Mesothelial cell of epicardium (in vitro differentiated cells): ENCODE data around the gene ASTN1. TPM values are rescaled to one million over a fixed set of nuclear protein-coding genes. Genes with fewer than 3 reads are reported as not detected.

Experiments
- DNase-seq, 2 experiments: peaks; one replicate each; pipeline ENCODE4 v3.0.0; 2021; ENCODE audit warnings: low spot score in 2 of 2; ENCODE audit not compliant: unreplicated experiment in 2 of 2
- H3K27ac Mint-ChIP-seq: 2 replicates; pipeline ENCODE4 v1.8.0; 2021; ENCODE audit warnings: mixed read lengths
- H3K27me3 Mint-ChIP-seq: 2 replicates; pipeline ENCODE4 v1.8.0; 2021; ENCODE audit warnings: low read depth, mixed read lengths
- H3K36me3 Mint-ChIP-seq: 2 replicates; pipeline ENCODE4 v1.8.0; 2021; ENCODE audit warnings: mixed read lengths
- H3K4me1 Mint-ChIP-seq: 2 replicates; pipeline ENCODE4 v1.8.0; 2021; ENCODE audit warnings: mixed read lengths
- H3K4me3 Mint-ChIP-seq: 2 replicates; pipeline ENCODE4 v1.8.0; 2021; ENCODE audit warnings: mild to moderate bottlenecking, moderate library complexity, mixed read lengths
- H3K9me3 Mint-ChIP-seq: 2 replicates; pipeline ENCODE4 v1.8.0; 2021; ENCODE audit warnings: mixed read lengths
- CTCF ChIP-seq: fragments of 200-600 bp; sonication (generic); IDR thresholded peaks from one replicate; pipeline ENCODE4 v1.5.0; 2021; ENCODE audit warnings: antibody characterized with exemption; ENCODE audit not compliant: unreplicated experiment
- total RNA-seq: library from RNA; stranded (reverse); gene quantifications from 3 replicates; pipeline ENCODE4 v1.2.1, GENCODE V29; 2021

ASTN1 gene
- total RNA-seq, 1 donor from 2014 or later = 4.0 TPM

DNA sequence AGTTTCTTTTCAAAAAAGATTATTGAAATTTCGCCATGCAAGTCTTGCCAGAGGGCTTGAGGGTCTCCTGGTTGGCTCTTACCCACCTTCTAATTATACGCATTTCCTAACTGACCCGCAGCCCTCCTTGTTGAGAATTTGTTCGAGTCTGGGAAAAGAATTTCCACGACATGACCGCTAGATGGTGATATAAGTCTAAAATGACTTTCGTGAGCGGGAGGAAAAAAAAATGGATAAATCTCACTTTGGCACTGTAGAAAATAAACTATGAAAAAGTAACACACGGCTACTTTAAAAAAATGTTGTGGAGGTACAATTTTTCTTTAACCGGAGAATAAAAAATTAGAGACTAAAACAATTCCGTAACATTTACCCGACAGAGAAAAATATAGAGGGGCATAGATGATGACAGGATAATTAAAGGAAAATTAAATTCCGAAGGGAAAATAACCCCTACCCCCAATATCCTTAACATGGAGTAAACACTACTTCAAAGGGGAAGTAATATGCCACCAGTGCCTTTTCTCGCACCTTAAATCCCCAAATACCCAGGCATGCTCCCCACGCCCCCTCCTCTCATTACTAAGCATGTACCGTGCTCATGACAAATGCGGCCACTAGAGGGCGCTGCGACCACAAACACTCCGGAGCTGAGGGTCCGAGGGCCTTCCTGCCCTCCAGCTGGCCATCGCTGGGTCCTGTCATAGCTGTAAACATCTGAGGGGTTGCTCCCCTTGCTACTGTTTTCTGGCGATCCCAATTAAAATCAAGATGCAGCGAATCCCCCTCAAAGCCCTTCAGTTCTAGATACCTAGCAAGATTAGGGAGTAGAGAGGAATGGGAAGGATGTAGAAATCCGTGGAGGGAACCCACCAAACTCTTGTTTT, 266.9 kb downstream of the ASTN1 start:
- Mint-ChIP-seq H3K27ac (peak overlapping the region; percentile 63), H3K9me3 (no peaks in the 10 kb centered on the region)

DNA sequence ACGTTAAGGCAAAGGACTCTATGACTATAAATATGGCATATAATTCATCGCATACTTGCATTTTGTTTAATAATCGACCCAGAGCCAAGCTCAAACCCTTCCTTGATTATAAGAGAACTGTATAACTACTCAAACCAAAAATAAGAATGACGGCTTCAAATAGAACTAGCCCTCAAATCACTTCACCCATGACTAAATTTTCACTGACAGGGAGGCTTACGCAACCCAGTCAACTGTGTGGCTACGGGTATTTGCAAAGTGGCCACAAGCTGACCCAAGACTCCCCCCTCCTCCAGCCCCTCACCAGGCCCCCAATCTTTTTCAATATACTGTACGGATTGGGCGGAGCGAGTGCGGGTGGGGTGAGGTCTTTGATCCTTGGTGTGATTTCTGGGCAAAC, 268.3 kb downstream of the ASTN1 start:
- H3K27ac Mint-ChIP-seq = no peak overlapping the region
- TF ChIP-seq CTCF = no peak
- H3K9me3 Mint-ChIP-seq = no peaks in the 10 kb centered on the region
- no peak overlapping the region for H3K4me3 Mint-ChIP-seq
- no peaks in the 10 kb centered on the region for H3K36me3 Mint-ChIP-seq
- H3K4me1 Mint-ChIP-seq = peaks cover 4% of the 10 kb centered on the region
- no peak for DNase-seq
- peaks cover 74% of the 10 kb centered on the region for H3K27me3 Mint-ChIP-seq

More for the DNA sequence above, 266.9 kb downstream of the ASTN1 start:
- TF ChIP-seq CTCF = peak; percentile 96
- Mint-ChIP-seq H3K36me3 (no peaks in the 10 kb centered on the region), H3K4me3 (peak overlapping the region; percentile 78), H3K4me1 (peaks cover 4% of the 10 kb centered on the region), H3K27me3 (peaks cover 77% of the 10 kb centered on the region)
- DNase-seq = peak; percentile 65 to 85

- H3K27me3 Mint-ChIP-seq = peaks cover 62% of the 10 kb centered on the region
- H3K36me3 Mint-ChIP-seq = no peaks in the 10 kb centered on the region
- no peak for DNase-seq
- H3K4me1 Mint-ChIP-seq = peaks cover 4% of the 10 kb centered on the region
- H3K27ac Mint-ChIP-seq = no peak overlapping the region
- TF ChIP-seq CTCF = no peak
- H3K4me3 Mint-ChIP-seq = no peak overlapping the region
- no peaks in the 10 kb centered on the region for H3K9me3 Mint-ChIP-seq
Observed at GRCh38 chr1:176894450-176894849, 270.1 kb downstream of the ASTN1 start.

DNA sequence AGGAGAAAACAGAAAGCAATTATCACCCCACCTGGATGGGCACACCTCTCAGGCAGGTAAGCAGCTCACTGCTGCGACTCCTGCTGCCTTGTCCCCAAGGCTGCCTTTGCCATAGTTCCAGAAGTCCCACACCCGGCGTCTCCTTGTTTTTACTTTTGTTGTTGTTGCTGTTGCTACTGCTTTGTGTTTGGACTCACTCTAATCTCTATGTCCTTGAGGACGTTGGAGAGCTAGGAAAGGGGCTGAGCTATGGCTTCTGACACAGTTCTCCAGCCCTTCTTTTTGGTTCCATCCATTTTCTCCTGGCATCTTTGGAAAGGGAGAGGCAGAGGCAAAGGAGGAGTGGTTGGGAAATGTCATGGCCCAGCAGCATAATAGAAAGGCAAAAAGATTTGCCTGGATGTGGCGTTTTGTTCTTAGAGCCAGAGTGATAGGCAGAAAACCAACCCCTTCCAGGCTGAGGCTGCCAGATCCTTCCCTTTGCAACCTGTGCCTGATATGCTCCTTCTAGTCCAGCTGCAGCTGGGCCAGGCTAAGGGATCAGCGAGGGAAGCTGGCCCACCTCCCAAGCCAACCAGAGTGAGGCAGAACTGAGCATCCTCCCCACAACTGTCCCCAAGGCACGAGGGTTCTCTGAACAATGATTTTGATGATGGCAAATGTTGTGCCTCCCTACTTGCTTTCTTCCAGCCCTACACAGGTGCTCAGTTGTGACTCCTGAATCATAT, 270.7 kb downstream of the ASTN1 start:
- Mint-ChIP-seq H3K27ac (no peak overlapping the region), H3K4me3 (no peak overlapping the region), H3K4me1 (peaks cover 4% of the 10 kb centered on the region), H3K9me3 (no peaks in the 10 kb centered on the region), H3K27me3 (peaks cover 58% of the 10 kb centered on the region), H3K36me3 (no peaks in the 10 kb centered on the region)
- no peak for DNase-seq
- TF ChIP-seq CTCF = no peak

- Mint-ChIP-seq H3K36me3 (no peaks in the 10 kb centered on the region), H3K4me3 (no peak overlapping the region), H3K9me3 (no peaks in the 10 kb centered on the region), H3K27me3 (peaks cover 53% of the 10 kb centered on the region), H3K4me1 (no peaks in the 10 kb centered on the region), H3K27ac (no peak overlapping the region)
- DNase-seq = no peak
- TF ChIP-seq CTCF = no peak
Observed at GRCh38 chr1:176888471-176889032, 276.0 kb downstream of the ASTN1 start.
